HG03196 (cell line): ENCODE results near the gene LMF1.
"Not testable (repeated sequence)": the region's sequence is repeated elsewhere in the genome, so short reads cannot be mapped to it uniquely, and the experiment has no call there.

ENCODE experiments used
- ATAC-seq: cut with Tn5 transposase; IDR thresholded peaks from one replicate; pipeline ENCODE4 v1.9.1; 2021; ENCODE audit not compliant: unreplicated experiment

LMF1 gene

DNA sequence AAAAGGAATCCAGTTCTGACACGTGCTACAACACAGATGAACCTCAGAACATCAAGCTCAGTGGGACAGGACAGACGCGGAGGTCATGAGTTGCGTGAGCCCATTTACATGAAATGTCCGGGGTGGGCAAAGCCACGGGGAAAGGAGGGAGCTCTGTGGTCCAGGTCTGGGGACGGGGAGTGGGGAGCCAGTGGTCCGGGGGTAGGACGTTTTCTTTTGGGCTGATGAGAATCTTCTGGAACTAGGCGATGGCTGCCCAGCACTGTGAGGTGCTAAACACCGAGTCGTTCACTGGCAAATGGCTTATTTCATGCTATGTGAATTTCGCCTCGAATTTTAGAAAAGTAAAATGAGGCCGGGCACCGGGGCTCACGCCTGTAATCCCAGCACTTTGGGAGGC, 2.6 kb upstream of the LMF1 start:
- ATAC-seq = no peak

DNA sequence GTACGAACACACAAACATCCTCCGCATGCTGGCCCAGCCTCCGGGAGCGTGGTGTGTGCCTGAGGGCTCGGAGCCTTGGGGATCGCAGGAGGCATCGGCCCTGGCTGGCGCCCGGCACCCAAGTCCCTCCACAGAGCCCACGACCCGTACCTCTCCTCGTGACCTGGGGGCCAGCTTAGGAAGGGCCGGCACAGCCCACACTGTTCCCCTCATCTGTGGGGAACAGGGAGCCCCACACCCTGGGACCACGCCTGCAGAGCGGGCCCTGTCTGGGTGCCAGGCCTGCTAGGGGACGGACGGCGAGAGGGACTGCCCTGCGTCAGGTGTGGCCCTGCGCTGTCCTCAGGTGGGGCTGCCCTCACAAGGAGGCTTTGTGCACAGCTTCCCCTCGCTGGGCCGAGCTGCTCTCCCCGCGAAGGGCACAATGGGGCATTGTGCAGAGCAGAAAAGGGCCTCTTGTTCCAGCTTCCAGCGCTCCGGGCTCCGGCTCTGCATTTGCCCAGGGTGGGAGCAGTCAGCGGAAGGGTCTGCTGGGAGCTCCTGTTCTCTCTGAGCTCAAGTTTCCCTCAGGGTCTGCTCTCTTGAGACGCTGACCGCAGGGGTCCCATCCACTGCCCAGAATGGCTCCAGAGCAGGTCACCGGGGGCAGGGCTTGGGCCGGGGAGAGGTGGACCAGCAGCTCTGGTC, 1.7 kb upstream of the LMF1 start:
- no peak for ATAC-seq

DNA sequence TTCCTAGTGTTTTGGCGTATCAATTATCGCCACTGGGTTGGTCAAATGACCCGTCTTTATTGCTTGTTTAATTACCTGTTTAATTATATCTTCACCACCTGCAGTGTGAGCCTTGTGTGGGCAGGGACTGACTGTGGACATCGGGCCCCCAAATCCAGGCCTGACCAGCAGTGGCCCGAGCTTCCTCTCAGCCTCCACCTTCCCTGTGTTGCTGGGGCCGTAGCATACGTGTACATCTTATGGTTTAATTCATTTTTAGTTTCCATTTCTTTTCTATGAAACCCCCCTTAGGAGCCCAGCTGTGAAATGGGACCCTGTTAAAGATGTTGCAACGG, 1.2 kb upstream of the LMF1 start:
- ATAC-seq = no peak

DNA sequence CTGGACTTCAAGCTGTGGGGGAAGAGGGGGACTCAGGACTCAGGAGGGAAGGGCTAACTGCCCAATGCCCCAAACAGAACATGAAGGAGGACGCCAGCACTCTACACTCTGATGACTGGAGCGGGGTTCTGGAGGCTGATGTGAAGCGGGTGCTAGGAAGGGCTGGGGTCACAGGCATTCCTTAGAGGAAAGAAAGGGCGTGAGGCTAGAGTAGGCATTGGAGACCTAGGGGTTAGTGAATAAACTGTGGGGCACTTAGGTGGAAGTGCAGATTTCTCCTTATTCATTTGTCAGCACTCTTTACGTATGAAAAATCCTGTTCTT, 760 bp upstream of the LMF1 start:
- no peak for ATAC-seq

DNA sequence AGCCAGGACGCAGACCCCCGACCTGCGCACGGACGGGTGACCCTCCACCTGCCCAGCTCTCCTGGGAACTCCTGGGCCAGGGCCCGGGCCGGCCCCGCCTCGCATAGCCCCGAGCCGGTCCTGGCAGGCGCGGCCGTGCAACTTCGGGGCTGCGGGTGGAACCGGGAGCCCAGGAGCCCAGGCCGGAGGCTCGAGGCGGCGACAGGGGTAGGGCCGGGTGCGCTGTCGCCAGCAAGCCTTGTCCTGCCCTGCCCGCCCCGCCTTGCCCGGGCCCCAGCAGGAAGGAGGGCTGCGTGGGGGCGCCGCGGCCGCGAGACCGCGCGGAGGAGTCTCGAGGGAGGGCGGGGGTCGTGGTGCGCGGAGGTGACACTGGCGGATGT, 408 bp downstream of the LMF1 start:
- ATAC-seq = no peak

DNA sequence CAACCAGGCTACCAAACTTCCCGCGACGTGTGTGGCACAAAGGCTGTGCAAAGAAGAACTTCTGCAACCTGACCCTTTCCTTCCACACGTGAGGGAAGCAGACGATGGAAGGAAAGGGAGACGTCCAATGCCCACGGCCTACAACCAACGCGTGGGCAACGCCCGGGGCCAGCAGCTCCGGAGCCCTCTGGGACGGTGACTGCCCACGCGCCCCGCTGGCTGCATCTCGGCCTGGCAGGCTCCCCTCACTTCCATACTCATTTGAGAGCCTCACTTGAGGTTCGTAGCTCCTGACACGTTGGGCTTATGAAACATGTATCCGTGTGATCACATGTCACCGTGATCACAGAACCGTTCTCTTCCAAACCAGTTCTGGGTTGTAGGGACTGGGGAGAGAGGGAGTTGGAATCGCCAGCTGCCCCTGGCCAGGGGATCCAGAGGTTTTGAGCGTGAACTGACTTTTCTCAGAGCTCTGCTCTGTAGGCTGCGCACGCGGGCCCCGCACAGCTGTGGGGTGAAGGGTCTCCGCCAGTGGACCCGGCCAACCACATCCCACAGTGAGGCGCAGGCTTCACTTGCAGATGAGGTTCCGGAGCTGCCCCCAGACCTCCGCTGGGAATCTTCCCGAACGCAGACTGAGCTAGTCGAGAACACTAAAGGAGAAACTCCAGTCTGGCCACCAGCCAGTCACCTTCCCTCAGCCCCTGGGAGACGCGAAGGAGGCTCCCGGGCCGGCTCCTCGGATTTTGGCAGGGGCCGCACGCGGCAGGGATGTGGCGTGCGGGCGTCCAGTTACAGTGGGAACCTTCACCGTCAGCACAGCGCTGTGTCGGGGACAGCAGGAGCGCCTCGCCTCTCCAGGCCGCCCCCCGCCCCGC, 1.0 kb downstream of the LMF1 start:
- no peak for ATAC-seq

DNA sequence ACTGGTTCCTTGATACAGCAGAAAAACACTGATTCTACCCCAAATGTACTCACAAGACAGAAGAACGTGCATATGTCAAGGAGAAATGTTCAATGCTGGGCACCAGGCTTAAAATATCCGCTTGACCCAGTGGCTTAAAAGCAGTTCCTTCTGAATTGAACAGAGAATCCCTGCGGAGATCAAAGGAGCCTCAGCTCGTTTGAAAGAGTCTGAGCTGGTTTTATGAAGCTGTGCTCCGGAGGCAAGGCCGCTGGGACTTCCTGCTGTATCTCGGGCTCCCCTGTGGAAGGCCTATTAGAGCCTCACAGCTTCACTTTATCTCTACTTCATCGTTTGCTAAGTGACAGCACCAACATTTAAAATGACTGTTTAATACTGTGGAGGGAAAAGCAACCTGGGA, 2.2 kb downstream of the LMF1 start:
- no peak for ATAC-seq

DNA sequence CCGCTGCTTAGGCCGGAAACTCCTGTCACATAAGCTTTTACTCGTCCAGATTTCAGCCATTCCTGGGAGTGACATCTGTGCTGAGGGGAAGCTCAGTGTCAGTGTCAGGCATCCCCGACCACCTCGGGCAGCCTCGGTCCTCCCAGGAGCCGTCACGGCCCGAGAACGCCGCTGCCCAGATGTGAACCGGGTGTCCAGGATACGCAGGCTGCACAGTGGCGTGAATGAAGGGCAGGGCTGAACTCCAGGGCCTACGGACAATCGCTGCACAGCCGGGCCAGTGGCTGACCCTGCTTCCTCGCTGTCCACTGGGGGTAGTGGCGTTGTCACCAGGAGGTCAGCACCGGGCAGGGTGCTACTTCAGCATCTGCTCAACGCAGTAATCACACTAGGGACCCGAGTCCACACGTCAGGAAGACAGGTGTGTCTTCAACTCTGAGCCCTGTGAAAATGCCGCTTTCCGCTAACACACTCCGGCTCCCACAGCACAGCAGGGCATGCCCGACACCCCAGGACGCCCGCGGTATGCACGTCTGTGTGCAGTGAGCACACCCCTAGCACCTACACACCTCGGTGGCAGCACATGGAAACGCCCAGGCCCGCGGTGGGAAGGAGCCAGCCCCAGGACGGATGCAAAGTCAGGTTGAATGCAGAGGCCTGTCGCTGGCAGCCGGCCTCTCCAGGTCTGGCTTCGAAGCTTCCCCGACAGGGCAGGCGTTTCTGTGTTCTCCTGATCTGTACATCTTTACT, 3.1 kb downstream of the LMF1 start:
- ATAC-seq = no peak

DNA sequence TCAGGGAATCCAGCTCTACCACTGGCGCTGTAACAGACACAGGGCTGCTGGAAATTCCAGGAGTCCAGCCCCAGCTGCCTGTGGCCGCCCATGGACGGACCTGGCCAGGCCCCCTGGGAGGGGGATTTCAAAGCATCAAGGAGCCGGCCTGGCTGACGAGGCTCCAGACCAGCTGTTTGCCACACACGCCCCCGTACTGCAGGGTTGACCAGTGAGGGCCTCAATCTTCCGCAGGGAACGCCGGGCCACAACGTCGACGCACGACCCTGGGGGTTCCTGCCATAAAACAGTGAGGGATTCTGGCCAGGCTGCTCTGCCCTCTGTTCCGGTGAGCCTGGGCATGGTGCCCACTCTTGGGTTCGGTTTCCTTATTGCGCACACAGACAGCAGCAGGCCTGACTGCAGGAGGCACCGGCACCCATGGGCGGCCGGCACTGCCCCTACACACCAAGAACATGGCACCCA, 3.7 kb downstream of the LMF1 start:
- ATAC-seq = no peak

DNA sequence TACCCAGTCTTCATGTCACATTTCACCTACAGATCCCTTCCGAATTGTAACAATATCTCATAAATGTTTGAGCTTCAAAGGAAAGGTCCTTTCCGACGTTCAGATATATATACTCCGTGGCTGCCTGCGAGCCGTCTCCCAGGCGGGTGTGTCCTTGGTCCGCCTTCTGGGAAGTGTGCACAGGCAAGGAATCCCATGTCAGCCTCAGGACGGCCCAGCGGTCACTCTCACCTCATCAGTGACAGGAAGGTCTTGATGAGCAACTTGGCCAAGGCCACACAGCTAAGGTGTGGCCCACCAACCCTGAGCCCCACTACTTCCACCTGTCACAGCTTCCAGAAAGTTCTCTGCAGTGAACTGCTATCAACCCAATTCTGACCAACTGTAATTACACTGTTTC, 4.3 kb downstream of the LMF1 start:
- no peak for ATAC-seq

DNA sequence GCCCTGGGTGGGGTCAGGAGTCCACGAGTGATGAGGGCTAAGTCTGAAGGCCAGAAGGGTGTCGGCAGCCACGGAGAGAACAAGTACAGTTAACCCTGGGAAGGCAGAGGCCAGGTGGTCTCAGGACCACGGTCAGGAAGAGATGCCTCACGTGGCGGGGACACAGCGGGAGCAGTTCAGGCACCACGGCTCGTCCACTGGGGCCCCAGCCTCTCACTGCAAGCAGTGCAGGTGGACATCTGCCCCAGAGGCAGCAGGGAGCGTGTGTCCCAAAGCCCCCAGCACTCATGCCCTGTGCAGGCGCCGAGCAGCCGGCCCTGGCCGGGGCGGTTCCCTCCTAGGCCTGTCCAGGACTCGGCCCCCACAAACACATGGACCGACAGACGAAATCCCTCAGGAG, 4.7 kb downstream of the LMF1 start:
- no peak for ATAC-seq

DNA sequence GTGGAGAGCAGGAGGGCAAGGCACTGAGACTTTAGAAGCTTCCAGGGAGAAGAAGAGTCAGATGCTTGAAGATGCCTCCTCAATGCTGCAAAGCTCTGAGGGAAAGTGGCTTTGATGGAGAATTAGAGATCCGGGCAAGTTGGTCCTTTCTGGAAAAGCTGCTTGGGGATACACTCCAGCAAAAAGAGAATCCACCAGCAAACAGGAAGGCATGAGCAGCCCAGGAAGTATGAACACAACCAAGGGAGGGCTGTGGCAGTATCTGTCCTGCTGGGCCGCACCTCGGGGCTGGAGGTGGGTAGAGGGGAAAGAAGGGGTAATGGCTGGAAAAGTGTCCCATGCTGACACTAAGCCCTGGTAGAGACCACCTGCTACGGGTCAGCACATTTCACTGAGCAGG, 5.3 kb downstream of the LMF1 start:
- ATAC-seq = no peak

DNA sequence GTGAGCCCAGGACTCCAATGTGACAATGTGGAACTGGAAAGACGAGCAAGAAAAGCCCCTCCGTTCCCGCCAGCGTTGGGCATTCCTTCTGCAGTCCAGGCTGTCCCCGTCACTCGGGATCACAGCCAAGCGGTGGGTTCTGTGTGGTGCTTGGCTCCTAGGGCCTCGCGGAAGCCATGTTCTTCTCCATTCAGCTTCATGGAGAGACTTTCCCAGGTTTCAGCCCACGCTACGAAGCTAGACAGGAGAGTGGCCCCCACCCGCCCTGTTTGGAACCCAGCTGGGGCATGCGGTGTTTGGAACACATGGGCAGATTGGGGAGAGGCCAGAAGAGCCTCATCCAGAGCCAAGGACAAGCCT, 5.8 kb downstream of the LMF1 start:
- ATAC-seq = no peak

DNA sequence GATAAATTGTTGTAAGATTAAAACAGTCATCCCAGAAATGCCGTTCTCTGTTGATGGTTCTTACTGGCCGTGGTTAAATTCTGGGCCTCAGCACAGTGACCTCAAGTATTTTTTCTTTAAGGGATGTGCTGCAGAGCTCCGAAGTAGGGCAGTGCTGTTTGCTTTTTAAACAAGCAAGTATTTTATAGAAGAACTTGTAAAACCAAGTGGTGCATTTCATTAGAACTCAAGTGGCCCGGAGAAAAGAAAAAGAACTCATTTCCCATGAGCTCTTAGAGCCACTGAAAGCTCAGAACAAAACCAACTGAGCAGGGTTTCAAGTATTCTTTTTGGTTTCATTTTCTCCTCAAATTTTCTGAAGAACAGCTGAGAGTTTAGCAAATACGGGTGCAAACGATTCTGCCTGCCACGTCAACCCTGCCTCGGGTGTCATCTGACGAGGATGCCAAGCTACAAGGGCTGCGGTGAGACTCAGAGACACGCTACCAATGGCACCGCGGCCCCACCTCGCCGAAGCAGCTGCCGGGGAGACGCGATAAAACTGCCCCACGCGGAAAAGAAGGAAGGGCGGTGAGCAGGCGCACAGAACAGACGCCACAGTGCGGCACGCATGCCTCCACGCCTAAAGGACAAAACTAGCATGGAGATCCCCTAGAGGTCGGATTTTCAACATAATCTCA, 6.3 kb downstream of the LMF1 start:
- no peak for ATAC-seq

DNA sequence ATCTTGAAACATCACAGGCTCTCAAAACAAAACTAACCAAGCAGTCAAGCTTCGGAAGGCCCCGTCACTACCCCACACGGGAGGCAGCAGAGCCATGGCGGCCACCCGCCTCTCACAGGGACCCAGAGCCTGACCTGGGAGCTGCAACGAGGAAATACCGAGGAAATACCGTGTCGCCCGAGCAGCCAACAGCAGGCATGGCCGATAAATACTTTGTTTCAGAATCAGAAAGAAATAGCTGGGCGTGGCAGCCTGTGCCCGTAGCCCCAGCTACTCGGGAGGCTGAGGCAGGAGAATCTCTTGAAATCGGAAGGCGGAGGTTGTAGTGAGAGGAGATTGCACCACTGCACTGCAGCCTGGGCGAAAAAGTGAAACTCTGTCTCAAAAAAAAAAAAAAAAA, 6.9 kb downstream of the LMF1 start:
- ATAC-seq = no peak

DNA sequence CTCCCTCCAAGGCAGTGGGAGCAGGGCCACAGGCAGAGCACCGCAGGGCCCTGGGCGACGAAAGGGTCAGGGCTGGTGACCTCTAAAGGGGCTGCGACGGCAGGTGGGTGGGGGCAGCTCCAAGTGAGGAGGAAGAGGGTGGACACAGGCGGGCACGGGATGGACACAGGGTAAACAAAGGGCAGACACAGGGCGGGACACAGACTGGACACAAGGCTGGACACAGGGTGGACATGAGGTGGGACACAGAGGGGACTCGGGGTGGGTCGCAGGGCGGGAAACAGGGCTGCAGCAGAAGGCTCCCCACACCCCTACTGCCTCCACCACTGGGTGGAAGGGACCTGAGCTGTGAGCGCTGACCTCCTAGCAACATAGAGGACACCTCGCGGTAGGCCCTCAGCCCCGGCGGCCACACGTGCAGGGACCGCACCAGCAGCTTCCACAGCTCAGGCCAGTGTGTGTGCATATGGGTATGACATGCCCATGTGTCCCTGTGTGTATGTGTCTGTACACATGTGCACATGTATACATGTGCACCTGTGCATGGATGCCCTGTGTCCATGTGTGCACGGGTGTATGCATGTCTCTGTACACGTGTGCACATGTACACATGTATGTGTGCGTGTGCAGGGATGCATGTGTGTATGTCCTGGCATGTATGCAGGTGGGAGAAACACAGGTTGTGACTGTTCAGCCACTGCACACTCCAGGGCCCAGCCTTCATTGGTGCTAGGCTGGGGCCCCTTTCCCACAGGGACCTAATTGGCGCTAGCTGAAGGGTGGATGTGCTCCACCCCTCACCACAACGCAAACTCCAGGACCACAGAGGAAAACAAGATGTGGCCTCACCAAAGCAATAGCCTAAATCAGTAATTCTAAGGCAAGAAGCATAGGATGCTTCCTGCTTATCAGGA, 7.6 kb downstream of the LMF1 start:
- ATAC-seq = no peak

DNA sequence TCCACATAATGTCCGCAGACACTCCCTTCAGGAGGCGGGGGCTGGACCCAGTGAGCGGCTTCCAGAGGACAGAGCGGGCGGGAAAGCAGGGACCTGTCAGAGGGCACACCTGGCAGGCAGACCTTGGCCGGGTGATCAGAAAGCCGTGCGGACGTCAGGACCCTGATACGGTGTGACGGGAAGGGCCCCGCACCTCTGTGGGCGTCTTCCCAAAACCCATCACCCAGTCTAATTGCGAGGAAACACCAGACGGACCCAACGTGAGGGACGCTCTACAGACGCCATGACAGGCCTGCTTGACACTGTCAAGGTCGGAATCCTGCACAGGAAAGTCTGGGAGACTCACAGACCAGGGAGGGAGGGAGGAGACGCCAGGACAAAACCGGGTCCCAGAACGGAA, 8.4 kb downstream of the LMF1 start:
- ATAC-seq = no peak

DNA sequence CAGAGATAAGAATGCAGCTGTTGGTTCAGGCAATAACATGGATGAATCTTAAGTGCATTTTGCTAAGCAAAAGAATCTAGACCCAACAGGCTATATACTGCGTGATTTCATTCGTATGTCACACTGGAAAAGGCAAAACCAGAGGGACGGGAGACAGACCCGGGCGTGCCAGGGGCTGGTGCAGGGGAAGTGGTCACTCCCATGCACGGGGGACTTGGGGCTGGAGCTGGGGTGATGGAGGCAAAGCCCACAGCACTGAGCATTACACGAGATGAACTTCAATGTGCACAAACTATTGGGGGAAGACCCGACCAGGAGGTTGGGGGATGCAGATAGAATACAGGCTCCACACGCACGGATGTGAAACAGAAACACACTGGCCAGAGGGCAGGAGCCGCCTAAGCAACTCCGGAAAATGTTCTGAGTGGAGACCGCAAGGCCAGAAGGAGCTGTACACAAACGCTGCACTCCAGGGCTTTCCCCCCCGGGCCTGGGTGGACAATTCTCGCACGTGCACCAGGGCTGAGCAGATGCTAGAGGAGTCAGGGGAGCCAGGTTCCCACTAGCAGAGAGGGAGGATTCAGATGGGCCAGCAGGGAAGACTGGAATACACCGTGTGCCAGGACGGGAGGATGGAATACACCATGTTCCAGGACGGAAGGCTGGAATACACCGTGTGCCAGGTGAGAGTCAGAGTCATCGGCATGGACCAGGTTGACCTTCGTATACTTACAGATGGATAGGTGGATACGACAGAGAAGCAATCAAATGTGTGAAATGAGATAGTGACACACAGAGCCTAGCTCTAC, 11.3 kb downstream of the LMF1 start:
- ATAC-seq = no peak

DNA sequence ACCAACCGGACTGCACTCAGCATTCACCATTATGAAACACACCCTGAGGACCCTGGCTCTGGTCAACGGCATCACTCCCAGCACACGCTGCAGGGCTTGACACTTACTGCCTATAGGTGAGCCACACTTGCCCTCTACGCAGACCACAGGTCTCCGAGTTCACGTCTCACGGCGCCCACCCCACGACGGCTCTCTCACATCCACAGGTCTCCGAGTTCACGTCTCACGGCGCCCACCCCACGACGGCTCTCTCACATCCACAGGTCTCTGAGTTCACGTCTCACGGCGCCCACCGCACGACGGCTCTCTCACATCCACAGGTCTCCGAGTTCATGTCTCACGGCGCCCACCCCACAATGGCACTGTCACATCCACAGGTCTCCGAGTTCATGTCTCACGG, 15.0 kb downstream of the LMF1 start:
- not testable (repeated sequence) for ATAC-seq

DNA sequence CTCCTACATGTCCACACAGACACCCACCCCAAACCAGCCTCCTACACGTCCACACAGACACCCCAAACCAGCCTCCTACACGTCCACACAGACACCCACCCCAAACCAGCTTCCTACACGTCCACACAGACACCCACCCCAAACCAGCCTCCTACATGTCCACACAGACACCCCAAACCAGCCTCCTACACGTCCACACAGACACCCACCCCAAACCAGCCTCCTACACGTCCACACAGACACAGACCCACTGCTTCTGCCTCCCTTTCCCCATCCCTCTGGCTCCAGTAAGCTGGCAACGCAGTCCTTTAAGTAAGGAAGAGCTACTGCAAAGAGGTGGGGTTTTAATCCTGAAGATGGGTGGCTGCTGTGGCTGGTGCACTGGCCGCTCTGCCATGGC, 17.0 kb downstream of the LMF1 start:
- not testable (repeated sequence) for ATAC-seq
